PC-3 (cell line): ENCODE results near the gene KCNH1. TPM values are rescaled to one million over a fixed set of nuclear protein-coding genes. Genes with fewer than 3 reads are reported as not detected.
"Not testable (repeated sequence)": the region's sequence is repeated elsewhere in the genome, so short reads cannot be mapped to it uniquely, and the experiment has no call there.

Experiments
- ATAC-seq: fragments of 200-7000 bp; cut with Tn5 transposase; 2 replicates; pipeline ENCODE4 v1.9.1; 2020; ENCODE audit warnings: mild to moderate bottlenecking, moderate library complexity
- BruUV-seq: library from RNA; stranded (reverse); fragments of 400-500 nt; replicated peaks from 2 replicates; lab custom pipeline; 2021; lab: Mats Ljungman, UMichigan
- CTCF ChIA-PET: fragments of 300-600 bp; sonication (Branson Sonifier 250); formaldehyde crosslinking; loops from one replicate; lab custom pipeline; 2022; ENCODE audit warnings: antibody characterized with exemption; lab: Charles Lee
- POLR2A ChIA-PET: fragments of 300-600 bp; sonication (Branson Sonifier 250); formaldehyde crosslinking; loops from one replicate; lab custom pipeline; 2022; ENCODE audit warnings: antibody characterized with exemption; ENCODE audit not compliant: unreplicated experiment; lab: Charles Lee
- DNase-seq: peaks from one replicate; pipeline ENCODE4 v3.0.0-alpha.2; 2015
- H2AFZ ChIP-seq: fragments of 300-600 bp; sonication (generic); 2 replicates; pipeline ENCODE4 v1.6.0; 2016; ENCODE audit warnings: antibody characterized with exemption, low read length
- H3F3A ChIP-seq: fragments of 300-600 bp; sonication (generic); one replicate; pipeline ENCODE4 v1.6.0; 2017; ENCODE audit warnings: antibody characterized with exemption, low read length, control low read depth, mild to moderate bottlenecking; ENCODE audit not compliant: unreplicated experiment
- H3K27ac ChIP-seq: fragments of 300-600 bp; sonication (generic); 2 replicates; pipeline ENCODE4 v1.5.1; 2016; ENCODE audit warnings: mild to moderate bottlenecking, low read length
- H3K27me3 ChIP-seq: fragments of 300-600 bp; sonication (generic); 2 replicates; pipeline ENCODE4 v1.6.1; 2016; ENCODE audit warnings: low read length, mixed read lengths
- H3K36me3 ChIP-seq: fragments of 300-600 bp; sonication (generic); 2 replicates; pipeline ENCODE4 v1.6.1; 2016; ENCODE audit warnings: low read depth, mixed run types, low read length, mixed read lengths
- H3K4me1 ChIP-seq: fragments of 300-600 bp; sonication (generic); 2 replicates; pipeline ENCODE4 v1.5.1; 2016; ENCODE audit warnings: low read length; ENCODE audit not compliant: insufficient read depth
- H3K4me2 ChIP-seq: fragments of 300-600 bp; sonication (generic); 2 replicates; pipeline ENCODE4 v1.6.0; 2016; ENCODE audit warnings: low read length
- H3K4me3 ChIP-seq: fragments of 300-600 bp; sonication (generic); 2 replicates; pipeline ENCODE4 v1.5.1; 2016; ENCODE audit warnings: mild to moderate bottlenecking, low read length, mixed read lengths
- H3K79me2 ChIP-seq: fragments of 300-600 bp; sonication (generic); 2 replicates; pipeline ENCODE4 v1.6.1; 2017; ENCODE audit warnings: low read length, mixed read lengths
- H3K9ac ChIP-seq: fragments of 300-600 bp; sonication (generic); 2 replicates; pipeline ENCODE4 v1.6.0; 2016; ENCODE audit warnings: mild to moderate bottlenecking, low read length
- H3K9me2 ChIP-seq: fragments of 300-600 bp; sonication (generic); replicated peaks from 2 replicates; pipeline ENCODE4 v1.6.1; 2016; ENCODE audit warnings: mixed run types, low read length, mixed read lengths
- H3K9me3 ChIP-seq: fragments of 300-600 bp; sonication (generic); 2 replicates; pipeline ENCODE4 v1.6.1; 2016; ENCODE audit warnings: low read length, mixed read lengths
- H4K20me1 ChIP-seq: fragments of 300-600 bp; sonication (generic); 2 replicates; pipeline ENCODE4 v1.6.1; 2016; ENCODE audit warnings: low read length, mixed read lengths
- EZH2 ChIP-seq: fragments of 300-600 bp; sonication (generic); IDR thresholded peaks from one replicate; pipeline ENCODE4 v1.6.1; 2017; ENCODE audit warnings: antibody characterized with exemption, mild to moderate bottlenecking, low read length; ENCODE audit not compliant: unreplicated experiment
- EZH2phosphoT487 ChIP-seq: fragments of 300-600 bp; sonication (generic); IDR thresholded peaks from 2 replicates; pipeline ENCODE4 v1.6.1; 2018; ENCODE audit warnings: mild to moderate bottlenecking, antibody characterized with exemption, low read length, borderline replicate concordance
- intact Hi-C: fragments of 100-400 bp; cut with micrococcal nuclease; formaldehyde crosslinking; loops from 2 replicates; pipeline ENCODE4 v1.9.0; 2023
- total RNA-seq: library from RNA; depleted of rRNA; stranded (reverse); fragments of >200 nt; gene quantifications from 2 replicates; pipeline ENCODE4 v1.2.3, GENCODE V29; 2014
- TF ChIP-seq, protein P1 (sequence below): fragments of 300-600 bp; sonication (generic); conservative IDR thresholded peaks from 2 replicates; pipeline ENCODE4 v1.5.1; 2017; ENCODE audit warnings: antibody characterized with exemption, low read depth, mild to moderate bottlenecking, low read length

The KCNH1 gene
- total RNA-seq, 1 experiment from 2014 or later = not detected

DNA sequence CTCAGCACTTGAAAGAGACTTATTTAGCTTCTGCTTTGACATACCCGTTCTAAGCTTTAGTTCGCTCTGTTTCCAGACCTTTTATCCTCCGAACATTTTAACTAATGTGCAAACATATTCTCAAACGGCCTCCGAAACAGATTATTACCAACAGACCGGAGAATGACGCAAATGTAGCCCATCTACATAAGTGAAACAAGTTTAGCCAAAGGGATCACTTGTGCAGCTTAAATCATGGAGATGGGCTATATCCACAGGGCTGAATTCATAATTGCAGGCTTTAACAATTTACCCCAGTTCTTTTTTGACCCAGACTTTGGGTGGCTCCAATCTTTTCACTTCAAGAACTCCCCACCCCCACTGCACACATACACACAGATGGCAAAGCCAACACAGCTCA, 119.7 kb downstream of the KCNH1 start:
- H3K36me3 ChIP-seq = no peaks in the 10 kb centered on the region
- intact Hi-C loops = no loop called here
- TF ChIP-seq, protein P1, sequence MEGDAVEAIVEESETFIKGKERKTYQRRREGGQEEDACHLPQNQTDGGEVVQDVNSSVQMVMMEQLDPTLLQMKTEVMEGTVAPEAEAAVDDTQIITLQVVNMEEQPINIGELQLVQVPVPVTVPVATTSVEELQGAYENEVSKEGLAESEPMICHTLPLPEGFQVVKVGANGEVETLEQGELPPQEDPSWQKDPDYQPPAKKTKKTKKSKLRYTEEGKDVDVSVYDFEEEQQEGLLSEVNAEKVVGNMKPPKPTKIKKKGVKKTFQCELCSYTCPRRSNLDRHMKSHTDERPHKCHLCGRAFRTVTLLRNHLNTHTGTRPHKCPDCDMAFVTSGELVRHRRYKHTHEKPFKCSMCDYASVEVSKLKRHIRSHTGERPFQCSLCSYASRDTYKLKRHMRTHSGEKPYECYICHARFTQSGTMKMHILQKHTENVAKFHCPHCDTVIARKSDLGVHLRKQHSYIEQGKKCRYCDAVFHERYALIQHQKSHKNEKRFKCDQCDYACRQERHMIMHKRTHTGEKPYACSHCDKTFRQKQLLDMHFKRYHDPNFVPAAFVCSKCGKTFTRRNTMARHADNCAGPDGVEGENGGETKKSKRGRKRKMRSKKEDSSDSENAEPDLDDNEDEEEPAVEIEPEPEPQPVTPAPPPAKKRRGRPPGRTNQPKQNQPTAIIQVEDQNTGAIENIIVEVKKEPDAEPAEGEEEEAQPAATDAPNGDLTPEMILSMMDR = no peak
- TF ChIP-seq EZH2 (no peak), EZH2phosphoT487 (no peak)
- ATAC-seq (no peak), DNase-seq (no peak)
- ChIA-PET POLR2A (no interaction called here), CTCF (no interaction called here)
- H3K9me3 ChIP-seq = no peaks in the 10 kb centered on the region
- BruUV-seq = no TSS peak
- H3K79me2 ChIP-seq = no peaks in the 10 kb centered on the region
- H3K9ac ChIP-seq = no peak overlapping the region
- no peaks in the 10 kb centered on the region for H3K4me1 ChIP-seq
- H3K4me2 ChIP-seq = no peak overlapping the region
- H3K4me3 ChIP-seq = no peak overlapping the region
- H2AFZ ChIP-seq = no peak overlapping the region
- no peak overlapping the region for H3K27ac ChIP-seq
- H3F3A ChIP-seq = no peaks in the 10 kb centered on the region
- no peaks in the 10 kb centered on the region for H4K20me1 ChIP-seq
- peaks cover 24% of the 10 kb centered on the region; the same call in 1 of the 2 replicates for H3K27me3 ChIP-seq
- H3K9me2 ChIP-seq = no peaks in the 10 kb centered on the region

DNA sequence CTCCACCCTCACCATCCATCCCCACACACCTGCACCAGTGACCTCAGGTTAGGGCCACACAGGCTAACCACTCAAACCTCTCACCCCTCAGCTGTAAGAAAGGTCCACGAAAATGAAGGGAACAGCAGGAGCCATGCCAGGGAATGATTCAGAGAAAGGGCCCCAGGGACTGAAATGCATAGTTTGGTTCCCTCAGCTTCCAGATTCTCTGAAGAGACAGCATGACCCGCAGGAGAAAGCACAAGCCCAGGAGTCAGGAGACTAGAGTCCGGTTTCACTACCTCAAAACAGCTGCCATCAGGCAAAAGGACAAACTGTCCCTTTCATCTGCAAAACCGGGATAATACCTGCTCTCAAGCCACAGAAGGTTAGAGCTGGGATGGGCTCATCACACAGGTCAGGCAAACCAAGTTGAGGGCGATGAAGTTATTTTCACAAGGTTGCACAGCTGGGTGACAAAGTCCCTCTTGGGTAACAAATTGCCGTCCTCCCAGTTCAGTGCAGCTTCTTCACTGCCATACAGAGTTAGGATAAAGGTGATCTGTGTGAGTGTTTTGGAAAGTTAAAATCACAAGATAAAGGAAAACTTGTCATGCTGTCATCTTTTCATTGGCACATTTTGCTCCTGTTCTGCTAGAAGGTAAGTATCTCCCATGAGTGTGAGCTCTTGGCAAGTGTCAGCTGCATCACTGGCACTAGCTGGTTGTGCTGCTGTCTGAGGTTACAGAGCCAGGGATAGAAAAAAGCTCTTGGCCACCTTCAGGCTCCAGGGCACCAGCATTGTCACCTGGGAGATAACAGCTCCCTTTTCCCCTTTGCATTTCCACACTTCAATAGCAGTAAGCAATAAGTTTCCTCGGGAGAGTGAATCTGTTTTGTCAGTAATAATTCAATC, 120.4 kb downstream of the KCNH1 start:
- no peaks in the 10 kb centered on the region for H3F3A ChIP-seq
- ATAC-seq = no peak
- no peaks in the 10 kb centered on the region for H4K20me1 ChIP-seq
- H3K9ac ChIP-seq = no peak overlapping the region
- H3K27me3 ChIP-seq = peaks cover 24% of the 10 kb centered on the region; the same call in 1 of the 2 replicates
- H3K4me3 ChIP-seq = no peak overlapping the region
- no TSS peak for BruUV-seq
- H3K27ac ChIP-seq = no peak overlapping the region
- H3K9me2 ChIP-seq = no peaks in the 10 kb centered on the region
- TF ChIP-seq EZH2phosphoT487 (no peak), EZH2 (no peak)
- TF ChIP-seq, protein P1 = no peak
- H3K4me1 ChIP-seq = no peaks in the 10 kb centered on the region
- no peaks in the 10 kb centered on the region for H3K36me3 ChIP-seq
- H3K4me2 ChIP-seq = no peak overlapping the region
- CTCF ChIA-PET = no interaction called here
- DNase-seq = no peak
- intact Hi-C loops = no loop called here
- no peaks in the 10 kb centered on the region for H3K9me3 ChIP-seq
- H3K79me2 ChIP-seq = no peaks in the 10 kb centered on the region
- POLR2A ChIA-PET = no interaction called here
- H2AFZ ChIP-seq = no peak overlapping the region

DNA sequence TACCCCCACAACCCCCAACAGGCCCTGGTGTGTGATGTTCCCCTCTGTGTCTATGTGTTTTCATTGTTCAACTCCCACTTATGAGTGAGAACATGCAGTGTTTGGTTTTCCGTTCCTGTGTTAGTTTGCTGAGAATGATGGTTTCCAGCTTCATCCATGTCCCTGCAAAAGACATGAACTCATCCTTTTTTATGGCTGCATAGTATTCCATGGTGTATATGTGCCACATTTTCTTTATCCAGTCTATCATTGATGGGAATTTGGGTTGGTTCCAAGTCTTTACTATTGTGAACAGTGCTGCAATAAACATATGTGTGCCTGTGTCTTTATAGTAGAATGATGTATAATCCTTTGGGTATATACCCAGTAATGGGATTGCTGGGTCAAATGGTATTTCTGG, 122.8 kb downstream of the KCNH1 start:
- H3F3A ChIP-seq, POLR2A ChIA-PET, H3K4me1 ChIP-seq, BruUV-seq, ATAC-seq, CTCF ChIA-PET, H3K9me2 ChIP-seq, DNase-seq, H3K9ac ChIP-seq, H3K36me3 ChIP-seq, H4K20me1 ChIP-seq, H3K27ac ChIP-seq, H2AFZ ChIP-seq, H3K4me2 ChIP-seq, intact Hi-C loops, H3K9me3 ChIP-seq, H3K79me2 ChIP-seq, H3K4me3 ChIP-seq: not testable (repeated sequence)
- H3K27me3 ChIP-seq = peaks cover 24% of the 10 kb centered on the region; the same call in 1 of the 2 replicates
